NB4 (cell line): Measurements from ENCODE around the gene ALDH8A1.

Experiments
- MYC ChIP-seq: IDR thresholded peaks from 2 replicates; pipeline ENCODE4 v1.6.1; 2011; ENCODE audit warnings: low read depth, low read length
- POLR2A ChIP-seq: IDR thresholded peaks from 2 replicates; pipeline ENCODE4 v1.6.1; 2011; ENCODE audit warnings: mild to moderate bottlenecking; ENCODE audit not compliant: insufficient read length; ENCODE audit errors: extremely low read depth
- TF ChIP-seq, protein P1 (sequence below): IDR thresholded peaks from 2 replicates; pipeline ENCODE4 v1.6.1; 2011; ENCODE audit warnings: low read depth, low read length
- TF ChIP-seq, protein P2 (sequence below): IDR thresholded peaks from one replicate; pipeline ENCODE4 v1.5.1; 2012; ENCODE audit warnings: low read depth, low read length

DNA sequence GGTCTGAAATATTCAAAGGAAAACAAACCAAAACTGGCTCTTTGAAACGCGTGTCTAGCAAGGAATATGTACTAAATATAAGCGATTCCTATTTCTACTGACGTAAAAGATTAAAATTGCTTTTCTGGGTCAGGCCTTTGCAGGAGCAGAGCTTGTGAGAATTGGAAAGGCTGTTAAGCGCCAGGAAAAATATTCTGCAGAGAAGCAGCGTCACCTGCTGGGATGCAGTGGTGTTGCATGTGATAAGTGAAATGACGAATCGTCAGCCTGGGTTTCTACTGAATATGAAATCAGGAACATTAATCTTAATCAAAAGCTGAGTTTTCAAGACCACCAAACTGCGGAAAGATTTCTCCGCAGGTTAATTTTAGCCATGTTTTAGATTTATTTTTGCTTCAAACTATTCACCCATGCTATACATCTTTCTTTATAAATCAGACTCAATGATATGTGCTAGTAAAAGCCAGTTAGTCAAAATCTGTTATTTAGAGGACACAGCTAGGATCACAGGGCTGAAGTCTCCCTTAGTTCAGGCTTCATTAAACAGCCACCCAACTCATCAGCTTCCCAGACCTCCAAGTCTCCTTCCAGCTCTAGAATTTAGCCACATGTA, 67.4 kb downstream of the ALDH8A1 start:
- TF ChIP-seq POLR2A: no peak
- TF ChIP-seq, protein P1, sequence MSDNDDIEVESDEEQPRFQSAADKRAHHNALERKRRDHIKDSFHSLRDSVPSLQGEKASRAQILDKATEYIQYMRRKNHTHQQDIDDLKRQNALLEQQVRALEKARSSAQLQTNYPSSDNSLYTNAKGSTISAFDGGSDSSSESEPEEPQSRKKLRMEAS: peak; percentile 86
- TF ChIP-seq, protein P2, sequence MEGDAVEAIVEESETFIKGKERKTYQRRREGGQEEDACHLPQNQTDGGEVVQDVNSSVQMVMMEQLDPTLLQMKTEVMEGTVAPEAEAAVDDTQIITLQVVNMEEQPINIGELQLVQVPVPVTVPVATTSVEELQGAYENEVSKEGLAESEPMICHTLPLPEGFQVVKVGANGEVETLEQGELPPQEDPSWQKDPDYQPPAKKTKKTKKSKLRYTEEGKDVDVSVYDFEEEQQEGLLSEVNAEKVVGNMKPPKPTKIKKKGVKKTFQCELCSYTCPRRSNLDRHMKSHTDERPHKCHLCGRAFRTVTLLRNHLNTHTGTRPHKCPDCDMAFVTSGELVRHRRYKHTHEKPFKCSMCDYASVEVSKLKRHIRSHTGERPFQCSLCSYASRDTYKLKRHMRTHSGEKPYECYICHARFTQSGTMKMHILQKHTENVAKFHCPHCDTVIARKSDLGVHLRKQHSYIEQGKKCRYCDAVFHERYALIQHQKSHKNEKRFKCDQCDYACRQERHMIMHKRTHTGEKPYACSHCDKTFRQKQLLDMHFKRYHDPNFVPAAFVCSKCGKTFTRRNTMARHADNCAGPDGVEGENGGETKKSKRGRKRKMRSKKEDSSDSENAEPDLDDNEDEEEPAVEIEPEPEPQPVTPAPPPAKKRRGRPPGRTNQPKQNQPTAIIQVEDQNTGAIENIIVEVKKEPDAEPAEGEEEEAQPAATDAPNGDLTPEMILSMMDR: peak; percentile 98
- TF ChIP-seq MYC: no peak
